HT1080 (cell line): ENCODE data around the gene KSR1. TPM values are rescaled to one million over a fixed set of nuclear protein-coding genes. Genes with fewer than 3 reads are reported as not detected.
A peak's percentile ranks its signal among the peaks of the same experiment; 100 is the strongest.
"Not testable (repeated sequence)": the region's sequence is repeated elsewhere in the genome, so short reads cannot be mapped to it uniquely, and the experiment has no call there.

Source experiments
- DNase-seq: peaks from one replicate; pipeline ENCODE4 v3.0.0-alpha.2; 2015; ENCODE audit warnings: low read depth
- total RNA-seq: library from RNA; depleted of rRNA; stranded (reverse); fragments of >200 nt; shearing (Covaris generic); gene quantifications from 2 replicates; pipeline ENCODE4 v1.2.3, GENCODE V29; 2014

KSR1 gene
- total RNA-seq, 1 experiment from 2014 or later: 3.4 TPM

DNA sequence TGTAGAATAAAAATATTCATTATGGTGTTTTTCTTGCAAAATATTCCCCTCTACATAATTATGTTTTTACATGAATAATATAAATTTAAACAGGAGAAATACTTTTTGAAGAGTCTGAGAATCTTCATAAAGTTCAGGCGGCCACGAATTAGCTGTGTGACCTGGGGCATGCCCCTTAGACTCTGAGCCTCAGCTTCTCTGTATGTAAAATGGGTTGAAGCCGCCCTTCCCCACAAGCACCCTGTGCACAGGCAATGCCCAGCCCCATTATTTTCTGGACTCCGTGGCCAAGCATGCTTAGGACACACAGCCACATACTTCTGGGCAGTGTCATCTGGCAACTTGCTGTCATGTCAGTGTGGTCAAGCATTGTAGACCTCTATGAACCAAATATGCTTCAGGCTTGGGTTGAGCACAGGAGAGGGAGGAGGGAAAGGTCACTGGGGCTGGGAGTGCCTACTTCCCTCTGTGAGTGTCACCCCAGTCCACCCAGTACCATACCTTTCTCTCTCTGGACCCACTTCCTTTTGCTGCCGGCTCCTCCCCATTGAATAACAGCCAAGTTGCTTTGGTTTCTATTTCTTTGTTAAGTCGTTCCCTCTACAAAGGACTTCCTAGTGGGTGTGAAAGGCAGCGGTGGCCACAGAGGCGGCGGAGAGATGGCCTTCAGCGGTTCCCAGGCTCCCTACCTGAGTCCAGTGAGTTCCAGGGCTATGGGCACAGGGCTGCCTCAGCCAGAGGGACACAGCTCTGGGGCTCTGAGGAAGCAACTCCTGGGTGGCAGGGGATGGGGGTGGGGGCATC, 174.6 kb downstream of the KSR1 start, which contains the start of gene LGALS9:
TSS of gene LGALS9 (plus strand) at position 582 of the 804 bp plus-strand sequence. CDS start at position 660, 78 bp downstream.
- peak; percentile 32 for DNase-seq

DNA sequence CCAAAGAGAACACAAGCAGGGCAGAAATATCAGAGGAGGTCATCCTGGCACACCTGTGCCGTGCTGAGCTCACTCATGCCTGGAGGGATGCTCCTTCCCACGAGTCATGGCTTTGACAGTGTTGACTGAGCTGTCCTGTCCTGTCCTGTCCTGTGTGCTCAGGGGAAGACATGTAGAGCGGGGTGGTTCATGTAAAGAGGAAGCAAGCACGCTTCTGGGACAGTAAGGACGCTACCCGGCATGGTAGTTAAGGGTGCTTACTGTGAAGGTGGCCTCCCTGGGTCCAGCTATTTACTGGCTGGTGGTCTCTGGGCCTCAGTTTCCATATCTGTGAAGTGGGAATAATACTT, 175.1 kb downstream of the KSR1 start:
- DNase-seq: no peak

GRCh38 chr17:27631897-27632725, 175.9 kb downstream of the KSR1 start:
- no peak for DNase-seq

GRCh38 chr17:27632766-27633165, 176.5 kb downstream of the KSR1 start:
- peak; percentile 35 for DNase-seq

GRCh38 chr17:27633312-27634025, 177.2 kb downstream of the KSR1 start:
- DNase-seq: no peak

GRCh38 chr17:27634026-27634335, 177.7 kb downstream of the KSR1 start:
- DNase-seq: no peak

GRCh38 chr17:27634776-27635175, 178.5 kb downstream of the KSR1 start:
- no peak for DNase-seq

DNA sequence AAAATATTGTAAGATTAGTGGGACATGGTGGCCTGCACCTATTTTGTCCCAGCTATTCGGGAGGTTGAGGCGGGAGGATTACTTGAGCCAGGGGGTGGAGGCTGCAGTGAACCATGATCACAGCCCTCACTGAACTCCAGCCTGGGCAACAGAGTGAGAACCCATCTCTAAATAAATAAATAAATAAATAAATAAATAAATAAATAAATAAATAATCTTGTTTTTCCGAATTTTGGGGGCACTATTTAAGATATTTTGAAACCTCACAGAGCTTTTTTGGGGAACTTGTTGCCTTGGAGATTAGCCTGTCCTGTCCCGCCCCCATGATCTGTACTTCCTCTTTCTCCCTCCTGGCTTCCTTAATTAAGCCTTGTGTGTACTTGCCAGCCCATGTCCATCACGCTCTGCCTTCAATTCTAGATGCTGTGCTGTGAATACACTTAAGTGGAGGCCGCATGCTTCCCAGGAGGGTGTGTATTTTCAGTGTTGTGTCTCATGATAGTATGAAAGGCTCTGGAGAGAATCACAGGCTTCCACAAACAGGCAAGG, 179.1 kb downstream of the KSR1 start:
- DNase-seq: no peak

GRCh38 chr17:27636005-27636520, 179.8 kb downstream of the KSR1 start:
- not testable (repeated sequence) for DNase-seq

DNA sequence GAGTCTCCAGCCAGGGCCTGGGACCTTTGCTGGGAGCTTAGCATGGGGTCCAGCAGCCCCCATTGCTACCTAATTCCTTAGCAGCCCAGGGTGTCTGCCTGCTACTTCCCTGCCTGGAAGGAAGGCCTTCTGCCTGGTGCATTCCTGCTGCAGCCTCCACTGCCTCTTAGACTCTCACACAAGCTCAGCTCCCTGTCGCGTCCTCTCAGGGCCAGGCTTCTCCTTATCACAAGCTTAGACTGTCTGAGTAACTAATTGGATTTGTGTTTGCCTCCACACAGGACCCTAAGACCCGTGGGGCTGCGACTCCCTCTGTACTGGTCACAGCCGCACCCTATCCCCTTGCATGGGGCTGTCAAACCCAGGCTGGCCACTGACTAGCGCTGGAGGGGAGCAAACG, 181.6 kb downstream of the KSR1 start:
- not testable (repeated sequence) for DNase-seq

GRCh38 chr17:27638415-27638914, 182.2 kb downstream of the KSR1 start:
- not testable (repeated sequence) for DNase-seq

DNA sequence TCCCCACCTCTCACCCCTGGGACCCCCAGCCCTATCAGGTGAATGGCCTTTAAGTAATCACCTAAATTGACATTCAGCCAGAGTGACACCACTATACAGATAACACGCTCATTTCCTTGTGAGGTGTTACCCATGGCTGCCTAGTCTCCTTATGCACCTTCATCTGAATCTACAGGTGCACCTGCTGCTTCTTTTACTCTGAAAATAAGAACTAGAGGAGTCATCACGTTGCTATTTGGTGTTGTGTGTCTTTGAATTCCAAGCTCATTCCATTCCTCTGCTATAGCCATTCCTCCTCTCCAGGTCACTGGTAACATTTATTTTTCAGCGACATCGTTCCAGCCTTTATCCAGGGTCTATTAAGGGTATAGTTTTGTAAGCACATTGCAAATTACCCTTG, 184.5 kb downstream of the KSR1 start:
- DNase-seq: no peak

- DNase-seq: no peak
These were observed 188.3 kb downstream of the KSR1 start for GRCh38 chr17:27644586-27644985.

- not testable (repeated sequence) for DNase-seq
These were observed 189.4 kb downstream of the KSR1 start for GRCh38 chr17:27645621-27646020.

- DNase-seq: no peak
These were observed 190.0 kb downstream of the KSR1 start for GRCh38 chr17:27646232-27646631.

DNA sequence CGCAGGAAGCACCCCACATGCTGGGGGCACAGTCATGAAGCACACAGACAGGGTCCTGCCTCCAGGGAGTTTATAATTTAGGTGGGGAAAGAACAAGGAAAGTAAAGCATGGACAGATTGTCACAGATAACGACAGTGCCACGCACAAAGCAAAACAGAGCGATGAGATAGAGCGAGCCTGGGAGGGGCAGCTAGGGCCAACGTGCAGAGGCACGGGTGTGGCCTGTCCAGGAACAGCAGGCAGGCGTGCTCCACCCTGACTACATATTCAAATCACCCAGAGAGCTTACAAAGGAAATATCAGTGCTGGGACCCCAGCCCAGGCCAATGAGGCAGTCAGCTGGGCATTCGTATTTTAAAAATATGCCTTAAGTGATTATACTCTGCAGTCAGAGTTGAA, 191.5 kb downstream of the KSR1 start:
- no peak for DNase-seq

DNA sequence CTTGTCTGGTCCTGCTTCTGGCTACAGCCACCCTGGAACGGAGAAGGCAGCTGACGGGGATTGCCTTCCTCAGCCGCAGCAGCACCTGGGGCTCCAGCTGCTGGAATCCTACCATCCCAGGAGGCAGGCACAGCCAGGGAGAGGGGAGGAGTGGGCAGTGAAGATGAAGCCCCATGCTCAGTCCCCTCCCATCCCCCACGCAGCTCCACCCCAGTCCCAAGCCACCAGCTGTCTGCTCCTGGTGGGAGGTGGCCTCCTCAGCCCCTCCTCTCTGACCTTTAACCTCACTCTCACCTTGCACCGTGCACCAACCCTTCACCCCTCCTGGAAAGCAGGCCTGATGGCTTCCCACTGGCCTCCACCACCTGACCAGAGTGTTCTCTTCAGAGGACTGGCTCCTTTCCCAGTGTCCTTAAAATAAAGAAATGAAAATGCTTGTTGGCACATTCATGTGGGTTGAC, 192.9 kb downstream of the KSR1 start:
- DNase-seq: not testable (repeated sequence)

DNA sequence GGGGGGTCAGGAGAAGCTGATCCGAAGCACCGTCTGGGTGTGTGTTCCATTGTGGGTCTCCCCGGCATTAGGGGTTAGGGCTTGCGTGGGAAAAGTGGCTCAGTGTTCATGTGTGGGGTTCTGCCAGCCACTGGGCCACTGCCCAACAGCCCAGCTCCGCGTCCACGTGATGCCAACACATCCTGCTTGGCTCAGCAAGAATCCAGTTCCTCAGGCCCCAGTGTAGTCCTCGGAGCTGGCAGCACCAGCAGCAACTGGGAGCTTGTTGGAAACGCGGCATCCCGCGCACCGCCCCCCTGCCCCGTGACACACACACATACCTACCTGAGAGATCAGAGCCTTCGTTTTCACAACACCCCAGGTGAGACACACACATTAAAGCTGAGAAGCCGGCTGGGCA, 193.7 kb downstream of the KSR1 start:
- DNase-seq: no peak

DNA sequence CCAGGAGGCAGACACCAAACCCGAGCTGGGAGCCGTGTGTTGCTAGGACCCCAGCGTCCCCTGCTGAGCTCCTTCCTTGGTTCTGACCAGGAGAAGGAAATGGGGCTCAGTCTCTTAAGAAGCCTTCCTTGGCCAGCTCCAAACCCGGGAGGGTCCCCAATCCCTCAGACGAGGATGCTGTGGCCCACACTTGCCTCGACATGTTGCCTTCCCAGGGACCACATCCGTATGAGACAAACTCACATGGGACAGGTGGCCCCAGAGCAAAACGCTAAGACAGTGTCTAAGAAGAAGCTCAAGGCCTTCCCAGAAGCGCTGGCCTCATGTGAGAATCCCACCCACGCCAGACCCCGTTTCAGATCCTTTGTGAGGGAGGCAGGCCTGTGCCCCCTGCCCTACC, 194.6 kb downstream of the KSR1 start:
- DNase-seq: no peak

DNA sequence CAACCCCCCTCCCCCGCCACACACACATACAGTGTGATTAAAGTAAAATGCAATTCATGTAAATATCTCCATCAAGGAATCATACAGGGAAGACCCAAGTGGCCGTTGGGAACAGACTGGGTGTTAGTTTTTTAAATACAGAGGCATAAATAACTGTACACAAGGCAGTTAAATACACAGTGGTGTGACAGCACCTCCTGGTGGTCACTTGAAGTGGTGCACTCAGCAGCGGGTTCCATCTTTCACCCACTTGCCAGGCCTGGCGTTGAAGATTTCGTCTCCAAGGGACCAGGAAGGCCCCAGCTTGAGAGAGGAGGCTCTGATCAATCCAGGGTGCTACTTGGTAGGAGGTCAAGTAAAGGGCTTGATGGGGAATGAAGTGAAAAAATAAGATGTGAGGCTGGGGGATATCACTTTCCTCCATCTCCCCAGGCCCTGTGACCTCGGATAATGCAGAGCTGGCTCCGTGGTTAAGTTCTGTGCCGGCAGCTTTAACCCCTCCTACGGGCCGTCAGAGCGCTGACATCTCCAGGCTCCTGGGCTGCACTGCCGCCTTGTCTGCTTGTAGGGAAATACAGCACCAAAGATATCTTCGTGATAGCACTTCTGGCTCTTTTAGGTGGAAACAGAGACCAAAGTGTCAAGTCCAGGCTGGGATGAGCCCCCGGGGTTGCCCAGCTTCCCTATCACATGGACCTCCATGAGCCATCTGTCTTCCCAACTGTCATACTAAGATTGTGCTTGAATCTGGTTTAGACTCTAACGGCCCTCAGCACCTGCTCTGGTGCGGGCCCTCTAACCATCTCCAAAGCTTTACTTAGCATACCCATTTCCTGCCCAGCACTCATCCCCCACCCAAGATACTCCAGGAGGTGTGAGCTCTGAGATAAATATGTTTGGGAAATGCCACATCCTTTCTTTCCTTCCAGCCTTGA, 195.4 kb downstream of the KSR1 start:
- DNase-seq: peak; percentile 38
